IPS-NIHi7 (cell line): Measurements from ENCODE around the gene RAB27A.
"Not testable (repeated sequence)": the region's sequence is repeated elsewhere in the genome, so short reads cannot be mapped to it uniquely, and the experiment has no call there.

Source experiments
- DNase-seq: peaks from one replicate; pipeline ENCODE4 v3.0.0; 2012; ENCODE audit warnings: mixed read lengths; ENCODE audit errors: extremely low spot score

Gene RAB27A

DNA sequence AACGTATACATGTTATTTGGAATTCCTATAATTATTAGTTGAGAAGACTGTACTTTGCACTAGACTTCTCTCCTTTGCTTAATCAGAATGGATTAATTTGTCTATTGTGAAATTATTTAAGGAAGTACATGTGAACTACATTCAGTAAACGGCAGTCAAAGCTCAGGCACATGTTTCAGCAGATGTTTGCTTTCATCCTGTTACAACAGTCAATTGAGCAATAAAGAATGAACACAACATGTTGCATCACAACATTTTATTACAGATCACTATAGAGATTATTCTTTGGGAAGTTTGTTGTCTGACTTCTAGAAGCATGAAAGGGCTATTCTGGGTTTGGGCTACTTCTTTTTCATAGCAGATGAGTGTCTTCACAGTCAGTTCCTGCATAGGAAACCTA lies 39.2 kb downstream of the RAB27A start:
- no peak for DNase-seq

- DNase-seq: not testable (repeated sequence)
Measured at GRCh38 chr15:55249885-55250284, 39.7 kb downstream of the RAB27A start.

- no peak for DNase-seq
Measured at GRCh38 chr15:55248895-55249294, 40.7 kb downstream of the RAB27A start.

DNA sequence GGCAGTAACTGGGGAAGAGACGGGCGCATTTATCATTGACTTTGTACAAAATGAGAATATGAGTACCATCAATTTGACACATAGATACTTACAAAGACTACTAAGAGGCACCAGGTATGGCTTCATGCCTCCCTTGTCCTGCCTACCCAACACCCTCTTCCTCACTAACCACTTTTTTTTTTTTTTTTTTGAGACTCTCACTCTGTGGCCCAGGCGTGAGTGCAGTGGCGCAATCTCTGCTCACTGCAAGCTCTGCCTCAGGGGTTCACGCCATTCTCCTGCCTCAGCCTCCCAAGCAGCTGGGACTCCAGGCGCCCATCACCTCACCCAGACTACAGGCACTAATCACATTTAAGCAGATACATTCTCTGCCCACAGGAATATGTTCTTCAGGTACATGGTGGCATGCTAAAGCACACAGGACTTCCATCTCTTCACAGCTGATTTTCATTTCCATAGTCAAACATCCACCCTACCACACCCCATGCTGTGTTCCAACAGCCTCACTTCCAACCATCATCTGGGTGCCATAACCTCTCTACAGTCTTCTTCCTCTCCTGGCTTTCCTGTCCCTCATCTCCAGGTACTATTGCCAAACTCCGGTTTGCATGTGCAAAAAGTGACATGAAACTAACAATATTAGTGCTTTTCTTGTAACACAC lies 41.7 kb downstream of the RAB27A start:
- no peak for DNase-seq

DNA sequence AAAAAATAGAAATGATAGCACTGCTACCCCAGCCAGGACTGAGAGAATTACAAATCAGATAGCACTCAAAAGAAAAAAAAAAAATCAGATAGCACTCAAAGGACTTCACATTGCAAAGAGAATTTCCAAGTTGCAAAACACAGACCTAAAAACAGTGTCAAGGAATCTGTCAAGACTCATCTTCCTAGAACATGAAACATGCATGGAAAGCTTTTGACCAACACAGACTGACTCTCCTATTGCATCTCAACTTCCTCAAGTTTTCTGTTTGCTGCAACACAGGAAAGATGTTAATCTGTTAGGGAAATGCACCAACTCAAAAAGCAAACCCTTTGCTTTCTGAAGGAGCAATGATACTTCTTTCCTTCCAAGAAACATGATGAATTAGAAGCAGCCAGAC lies 42.3 kb downstream of the RAB27A start:
- no peak for DNase-seq

DNA sequence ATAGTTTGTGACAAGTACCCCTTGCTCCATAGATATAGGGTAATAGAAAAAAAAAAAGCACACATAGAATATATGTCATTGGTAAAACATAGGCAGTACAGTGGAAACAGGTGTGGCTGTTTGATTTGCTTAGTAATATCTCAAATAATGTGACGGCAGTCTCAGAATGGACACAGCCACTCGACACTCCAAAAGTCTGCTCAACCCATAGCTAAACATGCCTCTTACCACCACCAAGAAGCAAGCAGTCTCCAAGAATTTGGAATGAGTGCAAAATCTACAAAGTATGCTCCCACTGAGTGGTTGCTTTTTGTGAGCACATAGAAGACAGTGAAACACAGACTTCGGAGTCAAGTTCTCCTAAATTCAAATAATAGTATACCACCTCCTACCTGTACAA lies 43.0 kb downstream of the RAB27A start:
- no peak for DNase-seq

DNA sequence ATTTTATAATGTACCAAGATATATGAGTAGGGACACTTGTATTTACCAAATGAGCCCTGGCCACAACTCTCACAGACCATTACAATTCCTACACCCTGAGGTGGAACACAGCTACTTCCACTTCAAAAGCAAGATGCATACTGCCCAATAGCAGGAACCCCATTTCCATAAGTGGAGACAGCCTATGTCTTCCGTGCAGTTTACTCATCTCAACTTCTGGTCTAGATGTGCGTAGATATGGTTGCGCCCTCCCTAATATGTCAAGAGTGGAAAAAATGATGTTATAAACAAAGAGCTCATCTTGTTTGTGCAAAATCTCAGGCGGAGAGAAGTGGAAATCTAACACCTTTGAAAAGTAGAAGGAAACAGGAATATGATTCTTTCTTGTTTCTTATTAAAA lies 44.6 kb downstream of the RAB27A start:
- no peak for DNase-seq

GRCh38 chr15:55241891-55242290 lies 47.7 kb downstream of the RAB27A start:
- DNase-seq: no peak

GRCh38 chr15:55241186-55241585 lies 48.4 kb downstream of the RAB27A start:
- DNase-seq: no peak

GRCh38 chr15:55240125-55240760 lies 49.4 kb downstream of the RAB27A start:
- DNase-seq: no peak

- DNase-seq: no peak
Measured at GRCh38 chr15:55239440-55240124, 50.0 kb downstream of the RAB27A start.

DNA sequence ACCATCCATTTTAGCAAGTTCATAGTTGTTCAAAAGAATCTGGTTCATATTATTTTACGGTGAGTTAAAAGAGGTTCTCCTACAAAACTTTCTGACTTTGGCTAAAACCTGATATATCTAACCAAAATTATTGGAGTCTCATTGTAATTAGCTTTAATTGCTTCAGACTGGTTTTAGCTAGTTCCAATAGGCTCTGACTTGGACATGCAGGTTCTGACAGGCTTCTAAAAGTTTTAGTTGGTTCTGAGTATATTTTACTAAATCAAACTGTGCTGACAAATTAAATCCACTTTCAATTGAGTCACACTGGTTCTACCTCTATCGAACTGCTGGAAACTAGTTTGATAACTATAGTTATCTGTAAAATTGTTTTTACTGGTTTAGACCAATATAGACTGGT lies 50.7 kb downstream of the RAB27A start:
- DNase-seq: no peak

- no peak for DNase-seq
Measured at GRCh38 chr15:55237219-55238130, 52.1 kb downstream of the RAB27A start.

GRCh38 chr15:55235546-55236036 lies 54.0 kb downstream of the RAB27A start:
- DNase-seq: no peak

- no peak for DNase-seq
Measured at GRCh38 chr15:55234800-55235104, 54.9 kb downstream of the RAB27A start.

DNA sequence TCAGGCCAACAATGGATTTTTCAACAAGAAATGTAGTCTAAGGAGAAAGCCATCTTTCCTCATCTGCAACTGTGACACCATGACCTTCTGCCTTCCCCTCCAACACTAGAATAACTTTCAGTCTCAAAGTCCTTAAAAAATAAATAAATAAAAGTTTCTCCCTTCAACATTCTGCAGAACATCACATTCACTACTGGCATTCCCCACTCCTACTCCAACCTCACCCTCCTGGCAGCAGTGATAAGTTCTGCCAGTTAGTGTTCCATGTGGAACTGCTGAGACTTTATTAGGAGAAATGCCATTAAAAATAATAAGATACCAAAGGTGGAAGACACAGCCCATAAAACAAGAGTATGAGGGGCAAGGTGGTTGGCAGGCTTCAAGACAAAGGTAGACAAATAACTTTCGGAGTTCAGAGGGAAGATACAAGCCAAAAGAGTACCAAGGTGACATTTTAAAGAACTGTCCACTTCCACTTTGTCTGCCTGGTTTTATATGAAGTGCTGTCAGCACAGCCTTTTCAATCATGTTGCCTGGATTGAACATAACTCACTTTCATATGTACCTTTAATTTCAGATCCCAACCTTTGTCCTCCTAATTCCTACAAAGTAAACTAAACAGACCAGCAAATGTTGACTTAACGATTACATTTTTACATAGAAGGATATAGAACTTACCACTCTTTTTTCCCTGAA lies 55.4 kb downstream of the RAB27A start:
- DNase-seq: no peak

DNA sequence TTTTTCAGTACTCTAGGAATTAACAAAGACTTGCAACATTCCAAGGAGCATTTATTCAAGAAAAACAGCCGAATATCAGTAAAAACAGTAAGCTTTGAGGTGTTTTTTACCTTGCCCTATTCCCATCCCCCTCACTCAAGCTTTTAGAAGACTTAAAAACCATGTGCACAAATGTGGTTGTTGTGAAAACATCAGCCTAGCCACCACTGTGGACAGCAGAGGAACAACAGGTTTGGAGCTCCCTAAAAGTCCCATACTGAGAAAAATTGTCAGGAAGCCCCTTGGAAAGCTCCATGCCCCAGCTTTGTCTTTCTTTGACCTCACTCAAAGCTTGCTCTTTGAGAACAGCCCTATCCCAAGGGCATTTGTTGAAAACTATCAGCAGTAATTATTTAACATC lies 58.2 kb downstream of the RAB27A start:
- DNase-seq: no peak

DNA sequence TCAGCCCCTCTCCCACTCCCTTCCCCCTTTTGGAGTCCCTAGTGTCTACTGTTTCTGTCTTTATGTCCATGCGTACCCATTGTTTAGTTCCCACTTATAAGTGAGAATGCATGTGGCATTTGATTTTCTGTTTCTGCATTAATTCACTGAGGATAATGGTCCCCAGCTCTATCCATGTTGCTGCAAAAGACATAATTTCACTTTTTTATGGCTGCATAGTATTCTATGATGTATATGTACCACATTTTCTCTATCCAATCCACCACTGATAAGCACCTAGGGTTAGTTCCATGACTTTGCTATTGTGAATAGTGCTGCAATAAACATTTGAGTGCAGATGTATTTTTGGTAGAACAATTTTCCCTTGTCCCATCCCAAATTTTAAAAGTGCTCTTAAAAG lies 58.7 kb downstream of the RAB27A start:
- DNase-seq: no peak

- DNase-seq: no peak
Measured at GRCh38 chr15:55230051-55230670, 59.5 kb downstream of the RAB27A start.

DNA sequence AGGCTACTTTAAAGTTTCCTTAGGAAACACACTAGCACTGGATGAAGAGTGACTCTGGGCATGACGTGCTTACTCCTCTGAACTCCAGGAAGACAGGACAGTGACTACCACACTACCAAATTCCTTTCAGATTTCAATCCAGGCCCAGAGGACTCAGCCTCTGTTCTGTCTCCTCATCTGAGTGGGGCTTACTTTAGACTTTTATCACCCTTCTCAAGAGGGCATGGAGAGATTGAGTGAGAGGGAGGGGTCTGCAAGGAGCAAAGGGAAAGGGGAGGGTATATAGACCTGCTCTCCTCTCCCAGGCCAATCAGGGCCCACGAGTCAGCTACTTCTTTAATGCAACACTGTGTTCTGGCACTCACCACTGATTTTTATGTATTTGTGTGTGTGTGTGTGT lies 63.5 kb downstream of the RAB27A start:
- peak; percentile 20 for DNase-seq

DNA sequence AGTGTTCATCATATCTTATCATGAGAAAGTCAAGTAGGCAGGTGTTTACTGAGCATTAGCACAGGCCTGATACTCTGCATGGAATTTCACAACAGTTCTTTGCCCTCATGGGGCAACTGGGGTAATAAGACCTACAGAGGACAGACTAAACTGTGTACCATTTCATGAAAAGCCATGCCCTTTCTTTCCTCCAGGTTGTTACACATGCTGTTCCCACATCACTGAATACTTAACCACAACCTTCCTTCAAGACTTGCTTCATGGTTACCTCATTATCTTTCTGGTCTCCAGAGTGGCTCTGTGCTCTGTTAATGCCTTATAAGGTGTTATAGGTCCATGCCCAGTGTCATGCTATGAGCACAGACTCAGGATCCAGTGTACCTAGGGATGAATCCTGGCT lies 64.7 kb downstream of the RAB27A start:
- no peak for DNase-seq
